Choroid plexus epithelial cell (primary cell): ENCODE data around the gene FLYWCH1.
"Not testable (repeated sequence)": the region's sequence is repeated elsewhere in the genome, so short reads cannot be mapped to it uniquely, and the experiment has no call there.

Experiments used
- DNase-seq: peaks from one replicate; pipeline ENCODE4 v3.0.0-alpha.2; 2010; ENCODE audit warnings: low read depth
- H3K4me3 ChIP-seq: 2 replicates; pipeline ENCODE4 v1.5.1; 2011; ENCODE audit warnings: low read depth, mild to moderate bottlenecking, control low read depth, low read length, moderate library complexity
- TF ChIP-seq, protein P1 (sequence below): conservative IDR thresholded peaks from 2 replicates; pipeline ENCODE4 v1.5.1; 2011; ENCODE audit warnings: low read depth, mild to moderate bottlenecking, control low read depth, inconsistent platforms, low read length, moderate library complexity

The FLYWCH1 gene

DNA sequence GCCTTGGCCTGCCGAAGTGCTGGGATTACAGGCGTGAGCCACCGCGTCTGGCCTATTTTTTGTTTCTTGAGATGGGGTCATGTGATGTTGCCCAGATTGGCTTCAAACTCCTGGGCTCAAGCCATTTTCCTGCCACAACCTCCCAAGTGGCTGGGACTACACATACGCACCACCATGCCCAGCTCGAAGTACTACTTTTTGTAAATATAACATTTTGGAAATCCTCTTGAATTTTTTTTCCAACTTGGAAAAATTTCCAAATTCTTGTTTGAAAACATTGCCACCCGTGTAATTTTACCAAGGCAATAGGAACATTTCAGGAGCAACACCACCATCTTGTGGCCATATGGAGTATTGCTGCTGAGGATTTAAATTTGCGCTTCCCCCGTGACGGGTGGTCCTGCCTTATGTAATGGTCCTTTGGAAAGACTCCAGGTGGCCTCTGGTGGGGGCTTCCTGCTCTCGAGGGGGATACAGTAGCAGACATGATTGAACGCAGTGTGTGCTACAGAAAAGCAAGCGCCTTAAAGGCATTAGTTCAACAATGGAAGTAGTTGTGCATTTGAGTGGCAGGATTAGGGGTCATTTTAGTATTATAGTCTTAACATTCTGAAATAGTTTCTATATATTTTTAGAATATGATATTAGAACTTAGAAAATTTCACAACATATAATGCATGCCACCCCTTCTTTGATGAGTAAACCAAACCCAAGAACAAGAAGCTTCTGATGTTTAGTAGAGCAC, 8.0 kb downstream of the FLYWCH1 start:
- TF ChIP-seq, protein P1, sequence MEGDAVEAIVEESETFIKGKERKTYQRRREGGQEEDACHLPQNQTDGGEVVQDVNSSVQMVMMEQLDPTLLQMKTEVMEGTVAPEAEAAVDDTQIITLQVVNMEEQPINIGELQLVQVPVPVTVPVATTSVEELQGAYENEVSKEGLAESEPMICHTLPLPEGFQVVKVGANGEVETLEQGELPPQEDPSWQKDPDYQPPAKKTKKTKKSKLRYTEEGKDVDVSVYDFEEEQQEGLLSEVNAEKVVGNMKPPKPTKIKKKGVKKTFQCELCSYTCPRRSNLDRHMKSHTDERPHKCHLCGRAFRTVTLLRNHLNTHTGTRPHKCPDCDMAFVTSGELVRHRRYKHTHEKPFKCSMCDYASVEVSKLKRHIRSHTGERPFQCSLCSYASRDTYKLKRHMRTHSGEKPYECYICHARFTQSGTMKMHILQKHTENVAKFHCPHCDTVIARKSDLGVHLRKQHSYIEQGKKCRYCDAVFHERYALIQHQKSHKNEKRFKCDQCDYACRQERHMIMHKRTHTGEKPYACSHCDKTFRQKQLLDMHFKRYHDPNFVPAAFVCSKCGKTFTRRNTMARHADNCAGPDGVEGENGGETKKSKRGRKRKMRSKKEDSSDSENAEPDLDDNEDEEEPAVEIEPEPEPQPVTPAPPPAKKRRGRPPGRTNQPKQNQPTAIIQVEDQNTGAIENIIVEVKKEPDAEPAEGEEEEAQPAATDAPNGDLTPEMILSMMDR: peak; percentile 87
- H3K4me3 ChIP-seq: no peak overlapping the region
- peak; percentile 79 for DNase-seq

DNA sequence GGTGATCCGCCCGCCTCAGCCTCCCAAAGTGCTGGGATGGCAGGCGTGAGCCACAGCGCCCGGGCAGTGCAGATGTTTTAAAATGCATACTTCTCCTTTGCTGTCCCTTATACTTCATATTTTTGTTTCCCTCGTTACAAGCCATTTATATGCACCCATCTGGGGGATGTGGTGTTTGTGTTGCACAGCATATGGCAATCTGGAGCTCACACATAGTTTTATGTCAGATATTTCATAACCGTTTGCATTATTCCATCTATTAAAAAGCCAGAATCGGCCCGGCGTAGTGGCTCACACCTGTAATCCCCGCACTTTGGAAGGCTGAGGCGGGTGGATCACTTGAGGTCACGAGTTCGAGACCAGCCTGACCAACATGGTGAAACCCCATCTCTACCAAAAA, 11.8 kb downstream of the FLYWCH1 start:
- TF ChIP-seq, protein P1: no peak
- H3K4me3 ChIP-seq: no peak overlapping the region
- DNase-seq: no peak

DNA sequence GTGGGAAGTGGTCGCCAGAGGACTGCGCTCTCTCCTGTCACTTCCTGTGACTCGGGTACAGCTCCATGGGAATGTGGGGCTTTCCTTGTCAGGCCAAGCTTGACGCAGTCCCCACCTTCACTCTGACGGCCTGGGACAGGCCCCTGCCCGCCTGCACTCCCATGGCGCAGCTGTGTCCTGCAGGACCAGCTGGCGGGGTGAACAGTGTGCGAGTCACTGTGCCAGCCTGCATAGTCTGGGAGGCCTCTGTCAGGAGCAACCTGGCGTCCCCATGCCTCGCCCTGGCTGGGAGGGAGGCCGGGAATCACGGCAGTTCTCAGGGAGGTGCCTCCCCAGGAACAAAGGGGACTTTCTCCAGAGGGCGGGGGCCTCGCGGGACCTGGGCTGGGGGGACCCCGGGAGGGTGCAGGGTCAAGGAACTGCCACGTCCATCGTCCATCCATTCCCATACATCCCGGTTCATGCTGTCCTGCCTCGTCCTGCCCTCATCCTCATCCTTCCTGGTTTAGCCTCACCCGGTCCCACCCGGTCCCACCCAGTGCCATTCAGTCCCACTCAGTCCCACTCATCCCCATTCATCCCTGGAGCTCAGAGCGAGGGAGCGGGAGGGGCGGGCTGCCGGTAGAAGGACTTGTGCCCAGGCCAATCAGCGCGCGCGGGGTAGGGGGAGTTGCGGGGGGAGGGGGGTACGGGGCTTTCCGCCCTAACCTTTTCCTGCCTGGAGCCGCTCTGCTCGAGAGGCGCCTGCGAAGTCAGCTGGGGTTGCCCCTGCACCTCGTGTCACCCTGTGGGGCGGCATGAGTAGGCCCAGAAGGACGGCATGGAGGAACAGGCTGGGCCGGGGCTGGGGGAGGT, 13.4 kb downstream of the FLYWCH1 start:
- no peak overlapping the region for H3K4me3 ChIP-seq
- TF ChIP-seq, protein P1: no peak
- DNase-seq: no peak

DNA sequence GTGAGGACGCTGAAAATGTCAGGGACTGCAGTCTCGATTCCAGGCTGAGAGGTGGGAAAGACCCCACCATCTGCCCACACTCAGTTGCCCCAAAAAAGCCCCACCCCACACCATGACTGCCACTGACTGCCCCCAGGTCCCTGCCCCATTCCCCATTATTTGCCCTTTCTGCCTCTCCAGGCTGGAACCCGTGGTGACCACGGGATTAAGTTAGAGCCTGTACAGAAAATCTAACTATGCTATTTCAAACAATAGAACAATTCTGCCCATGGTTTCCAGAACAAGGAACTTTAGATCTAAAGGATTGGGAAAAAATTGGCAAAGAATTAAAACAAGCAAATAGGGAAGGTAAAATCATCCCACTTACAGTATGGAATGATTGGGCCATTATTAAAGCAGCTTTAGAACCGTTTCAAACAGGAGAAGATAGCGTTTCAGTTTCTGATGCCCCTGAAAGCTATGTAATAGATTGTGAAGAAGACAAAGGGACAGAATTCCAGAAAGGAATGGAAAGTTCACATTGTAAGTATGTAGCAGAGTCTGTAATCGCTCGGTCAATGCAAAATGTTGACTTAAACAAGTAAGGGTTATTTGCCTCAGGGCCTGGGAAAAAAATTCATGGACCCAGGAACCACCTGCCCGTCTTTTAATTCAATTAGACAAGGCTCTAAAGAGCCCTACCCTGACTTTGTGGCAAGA, 14.4 kb downstream of the FLYWCH1 start:
- DNase-seq: no peak
- H3K4me3 ChIP-seq: no peak overlapping the region
- TF ChIP-seq, protein P1: no peak

DNA sequence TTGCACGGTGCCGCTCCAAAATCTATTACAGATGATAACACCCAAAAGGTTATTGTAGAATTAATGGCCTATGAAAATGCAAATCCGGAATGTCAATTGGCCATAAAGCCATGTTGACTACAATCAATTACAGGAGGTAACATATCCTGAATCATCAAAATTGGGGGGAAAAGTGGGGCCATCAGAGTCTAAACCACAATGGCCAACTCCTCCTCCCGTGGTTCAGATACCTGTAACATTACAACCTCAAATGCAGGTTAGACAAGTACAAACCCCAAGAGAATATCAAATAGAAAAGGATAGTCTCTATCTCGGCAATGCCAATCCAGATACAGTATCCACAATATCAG, 14.9 kb downstream of the FLYWCH1 start:
- TF ChIP-seq, protein P1: no peak
- DNase-seq: no peak
- peak overlapping the region; percentile 45 for H3K4me3 ChIP-seq

DNA sequence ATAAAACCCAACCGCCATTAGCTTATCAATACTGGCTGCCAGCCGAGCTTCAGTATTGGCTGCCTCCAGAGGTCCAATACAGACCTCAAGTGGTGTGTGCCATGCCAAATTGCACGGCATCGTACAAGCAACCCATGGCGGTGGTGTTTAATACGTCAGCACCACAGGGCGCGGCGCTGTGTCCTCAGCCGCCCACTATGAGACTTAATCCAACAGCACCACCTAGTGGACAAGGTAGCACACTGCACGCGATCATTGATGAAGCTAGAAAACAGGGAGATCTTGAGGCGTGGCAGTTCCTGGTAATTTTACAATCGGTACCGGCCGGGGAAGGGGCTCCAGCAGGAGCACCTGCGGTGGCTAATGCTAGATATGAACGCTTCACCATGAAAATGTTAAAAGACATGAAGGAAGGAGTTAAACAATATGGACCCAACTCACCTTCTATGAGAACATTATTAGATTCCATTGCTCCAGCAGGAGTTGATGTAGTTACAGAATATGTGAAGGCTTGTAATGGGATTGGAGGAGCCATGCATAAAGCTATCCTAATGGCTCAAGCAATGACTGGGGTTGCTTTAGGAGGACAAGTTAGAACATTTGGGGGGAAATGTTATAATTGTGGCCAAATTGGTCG, 15.4 kb downstream of the FLYWCH1 start:
- H3K4me3 ChIP-seq: peak overlapping the region; percentile 45
- peak; percentile 90 for DNase-seq
- TF ChIP-seq, protein P1: peak; percentile 88

DNA sequence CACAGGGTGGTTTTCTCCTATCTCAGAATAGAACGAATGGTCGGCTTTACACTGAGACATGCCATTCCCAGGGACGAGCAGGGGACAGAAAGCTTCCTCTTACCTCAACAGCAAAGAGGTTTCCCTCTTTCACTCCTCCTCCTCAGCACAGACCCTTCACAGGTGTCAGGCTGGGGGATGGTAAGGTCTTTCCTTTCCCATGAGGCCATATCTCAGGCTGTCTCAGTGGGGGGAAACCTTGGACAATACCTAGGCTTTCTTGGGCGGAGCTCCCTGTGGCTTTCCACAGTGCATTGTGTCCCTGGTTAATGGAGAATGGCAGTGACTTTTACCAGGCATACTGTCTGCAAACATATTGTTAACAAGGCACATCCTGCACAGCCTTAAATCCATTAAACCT, 16.4 kb downstream of the FLYWCH1 start:
- not testable (repeated sequence) for H3K4me3 ChIP-seq, DNase-seq
